ENCODE data around the gene DSCAML1. TPM values are rescaled to one million over a fixed set of nuclear protein-coding genes. Genes with fewer than 3 reads are reported as not detected.

DSCAML1 gene
- total and polyA plus RNA-seq, 2 of the 8 experiments (the other 6 are each of a cell fraction or from before 2014, with no cell fraction given), result 0.19 to 0.24 TPM

- Histone ChIP-seq H3K27me3 (replicated peaks in 1 of 4; ENCODE audit: control insufficient read depth in 3 of 4, extremely low read depth in 1 of 4, insufficient read depth in 3 of 4, low read length in 3 of 4) (no peaks in the 10 kb centered on the region), H2BK120ac (replicated peaks; ENCODE audit: low read depth, low read length) (no peak overlapping the region), H4K8ac (ENCODE audit: extremely low read depth, insufficient read depth, low read length) (no peak overlapping the region), H3K36me3 (ENCODE audit: control insufficient read depth in 2 of 4, insufficient read depth in 4 of 4, low read length in 3 of 4) (no peaks in the 10 kb centered on the region; a peak in 1 of 8 replicates), H3K4me3 (ENCODE audit: extremely low read depth in 1 of 4, insufficient read depth in 2 of 4, low read depth in 3 of 4, low read length in 4 of 4) (no peak overlapping the region), H3K56ac (replicated peaks; ENCODE audit: insufficient read length, low read depth, low read length) (no peak overlapping the region), H3K14ac (ENCODE audit: insufficient read length) (no peak overlapping the region), H3K23ac (ENCODE audit: insufficient read length) (no peak overlapping the region), H2AK5ac (ENCODE audit: low read depth, low read length) (no peak overlapping the region), H3K9me3 (ENCODE audit: insufficient read depth in 2 of 2, low read depth in 1 of 2, low read length in 1 of 2) (no peaks in the 10 kb centered on the region), H3K23me2 (ENCODE audit: low read depth, low read length) (no peaks in the 10 kb centered on the region), H2AFZ (ENCODE audit: low read length) (no peak overlapping the region), H2BK20ac (ENCODE audit: low read length) (no peak overlapping the region), H3K27ac (ENCODE audit: low read depth, low read length) (no peak overlapping the region), H3K4me1 (replicated peaks in 1 of 4; ENCODE audit: control insufficient read depth in 3 of 4, insufficient read depth in 4 of 4, low read length in 3 of 4) (peaks cover 2 to 4% (median 3%) of the 10 kb centered on the region in 4 experiments; a peak in 5 of 7 replicates), H2BK15ac (ENCODE audit: low read length) (no peak overlapping the region), H3K9ac (replicated peaks in 1 of 4; ENCODE audit: extremely low read depth in 1 of 4, low read depth in 3 of 4, low read length in 3 of 4) (no peak overlapping the region), H3K18ac (ENCODE audit: extremely low read depth, low read length) (no peak overlapping the region), H2BK5ac (ENCODE audit: low read depth, low read length) (no peak overlapping the region), H3K4ac (replicated peaks; ENCODE audit: insufficient read length, low read depth, low read length) (no peak overlapping the region), H2BK12ac (ENCODE audit: low read depth, low read length) (no peak overlapping the region), H4K91ac (replicated peaks; ENCODE audit: insufficient read length, low read length) (no peak overlapping the region), H4K20me1 (replicated peaks in 1 of 2; ENCODE audit: control insufficient read depth in 1 of 2, insufficient read depth in 2 of 2, low read length in 2 of 2) (no peaks in the 10 kb centered on the region), H3K4me2 (ENCODE audit: insufficient read depth in 1 of 2, low read depth in 2 of 2, low read length in 2 of 2) (no peak overlapping the region), H3K79me2 (ENCODE audit: control insufficient read depth in 1 of 2, insufficient read depth in 2 of 2, low read length in 2 of 2) (no peaks in the 10 kb centered on the region), H4K5ac (ENCODE audit: insufficient read length, low read depth, low read length) (no peak overlapping the region), H3K79me1 (ENCODE audit: low read depth, low read length) (no peaks in the 10 kb centered on the region)
- FAIRE-seq, result no peak
- ChIA-PET POLR2A (ENCODE audit: partially characterized antibody) (no interaction called here), CTCF (ENCODE audit: partially characterized antibody) (interaction anchor here (1.1 to 1.9 kb wide), 5 partner anchors 10 to 245 kb away, joined by 3 to 7 read pairs (median 4); no protein-coding TSS in a partner anchor)
- no peak for TF ChIP-seq NRF1 (IDR thresholded peaks at IDR 0.05; ENCODE audit: low read depth, low read length)
- no peak for TF ChIP-seq RAD21 (IDR thresholded peaks at IDR 0.05 in 1 of 2, conservative IDR thresholded peaks at IDR 0.05 in 1 of 2; ENCODE audit: low read depth in 2 of 2, low read length in 2 of 2)
- TF ChIP-seq FOSL1 (IDR thresholded peaks at IDR 0.05; ENCODE audit: insufficient read depth, low read depth, low read length), result no peak
- TF ChIP-seq EP300 (IDR thresholded peaks at IDR 0.05; ENCODE audit: borderline replicate concordance in 1 of 2, low read depth in 2 of 2, low read length in 2 of 2), result no peak
- TF ChIP-seq SUZ12 (IDR thresholded peaks at IDR 0.05; ENCODE audit: low read length), result no peak
- no peak for TF ChIP-seq SAP30 (IDR thresholded peaks at IDR 0.05; ENCODE audit: insufficient read depth, insufficient replicate concordance, low read length)
- no peak for TF ChIP-seq RXRA (IDR thresholded peaks at IDR 0.05; ENCODE audit: insufficient read depth, low read depth, low read length)
- TF ChIP-seq BACH1 (IDR thresholded peaks at IDR 0.05; ENCODE audit: low read length), result no peak
- TF ChIP-seq CBX8 (IDR thresholded peaks at IDR 0.05; ENCODE audit: borderline replicate concordance, low read depth, low read length), result no peak
- no peak for DNase-seq (ENCODE audit: low read depth in 1 of 2, low spot score in 2 of 2)
- WGBS, 2 experiments (ENCODE audit: extremely low coverage in 1 of 2, insufficient coverage in 1 of 2, insufficient read length in 1 of 2, insufficient replicate concordance in 2 of 2, low coverage in 1 of 2, low lambda C conversion rate in 2 of 2, missing lambda C conversion rate in 1 of 2), result 87% methylated on average over 4 of the region's 4 CpGs; no CpG with 5 or more reads in 1 of the 2 experiments
These were observed 232.7 kb downstream of the DSCAML1 start for GRCh38 chr11:117564321-117564720.

Data from H1 (cell line).